ENCODE results near the gene POMT1.

DNA sequence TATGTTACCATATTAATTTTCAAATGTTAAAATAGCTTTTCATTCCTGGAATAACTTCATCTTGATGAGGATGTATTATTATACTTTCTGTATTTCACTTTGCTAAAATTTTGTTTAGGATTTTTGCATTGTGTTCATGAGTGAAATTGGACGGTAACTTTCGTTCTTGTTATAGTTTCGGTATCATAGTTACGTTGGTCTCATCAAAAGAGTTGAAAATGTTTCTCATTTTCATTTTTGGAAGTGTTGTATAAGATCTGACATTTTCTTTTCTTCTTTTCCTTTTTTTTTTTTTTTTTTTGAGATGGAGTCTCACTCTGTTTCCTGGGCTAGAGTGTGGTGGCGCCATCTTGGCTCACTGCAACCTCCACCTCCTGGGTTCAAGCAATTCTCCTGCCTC is 62.7 kb downstream of the POMT1 start:
- no peak for TF ChIP-seq EZH2 (optimal IDR thresholded peaks at IDR 0.05; ENCODE audit: low read depth, low read length)
- TF ChIP-seq CTCF (IDR thresholded peaks at IDR 0.05; ENCODE audit: low read length) = no peak
- TF ChIP-seq EZH2phosphoT487 (IDR thresholded peaks at IDR 0.05; ENCODE audit: low read length) = no peak
